ENCODE results near the gene GPR68. TPM values are rescaled to one million over a fixed set of nuclear protein-coding genes. Genes with fewer than 3 reads are reported as not detected.

The GPR68 gene
- total RNA-seq, 1 donor from 2014 or later = 0.35 TPM

Other genes with a start within 250 kb of the GPR68 start
- gene RPS6KA5, start 184.1 kb downstream of the GPR68 start, total RNA-seq = 11.9 TPM
- gene DGLUCY, start 130.6 kb downstream of the GPR68 start, total RNA-seq = 254 TPM
- gene CCDC88C, start 173.1 kb upstream of the GPR68 start, total RNA-seq = 3.2 TPM